ENCODE measurements around the gene MAD1L1.
"Not testable (repeated sequence)": the region's sequence is repeated elsewhere in the genome, so short reads cannot be mapped to it uniquely, and the experiment has no call there.

Gene MAD1L1

GRCh38 chr7:2060701-2061100 is 172.0 kb downstream of the MAD1L1 start:
- no peak overlapping the region for H3K27ac ChIP-seq (ENCODE audit: low read length)
- H2AFZ ChIP-seq (ENCODE audit: low read depth, low read length): no peak overlapping the region
- H3K36me3 ChIP-seq (ENCODE audit: insufficient read depth, low read length): peaks cover 46% of the 10 kb centered on the region
- H3K4me1 ChIP-seq (ENCODE audit: insufficient read depth, low read length): peaks cover 6% of the 10 kb centered on the region
- ATAC-seq (ENCODE audit: insufficient read depth, low read depth) (no peak), DNase-seq (no peak)
- no peak overlapping the region for H3K4me3 ChIP-seq (ENCODE audit: low read depth in 1 of 2, low read length in 2 of 2)
- TF ChIP-seq, protein P1, sequence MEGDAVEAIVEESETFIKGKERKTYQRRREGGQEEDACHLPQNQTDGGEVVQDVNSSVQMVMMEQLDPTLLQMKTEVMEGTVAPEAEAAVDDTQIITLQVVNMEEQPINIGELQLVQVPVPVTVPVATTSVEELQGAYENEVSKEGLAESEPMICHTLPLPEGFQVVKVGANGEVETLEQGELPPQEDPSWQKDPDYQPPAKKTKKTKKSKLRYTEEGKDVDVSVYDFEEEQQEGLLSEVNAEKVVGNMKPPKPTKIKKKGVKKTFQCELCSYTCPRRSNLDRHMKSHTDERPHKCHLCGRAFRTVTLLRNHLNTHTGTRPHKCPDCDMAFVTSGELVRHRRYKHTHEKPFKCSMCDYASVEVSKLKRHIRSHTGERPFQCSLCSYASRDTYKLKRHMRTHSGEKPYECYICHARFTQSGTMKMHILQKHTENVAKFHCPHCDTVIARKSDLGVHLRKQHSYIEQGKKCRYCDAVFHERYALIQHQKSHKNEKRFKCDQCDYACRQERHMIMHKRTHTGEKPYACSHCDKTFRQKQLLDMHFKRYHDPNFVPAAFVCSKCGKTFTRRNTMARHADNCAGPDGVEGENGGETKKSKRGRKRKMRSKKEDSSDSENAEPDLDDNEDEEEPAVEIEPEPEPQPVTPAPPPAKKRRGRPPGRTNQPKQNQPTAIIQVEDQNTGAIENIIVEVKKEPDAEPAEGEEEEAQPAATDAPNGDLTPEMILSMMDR (IDR thresholded peaks at IDR 0.05; ENCODE audit: borderline replicate concordance, extremely low read depth, low read length, poor library complexity, severe bottlenecking): no peak
- TF ChIP-seq EZH2 (IDR thresholded peaks at IDR 0.05; ENCODE audit: borderline replicate concordance, low read depth, low read length, severe bottlenecking): no peak
- peaks cover 18% of the 10 kb centered on the region for H3K9me3 ChIP-seq (ENCODE audit: insufficient read depth, low read length, severe bottlenecking)
- no peaks in the 10 kb centered on the region for H4K20me1 ChIP-seq (ENCODE audit: insufficient read depth, low read length)
- no peaks in the 10 kb centered on the region for H3K27me3 ChIP-seq (ENCODE audit: insufficient read depth, low read length, poor library complexity)
- H3K9ac ChIP-seq (ENCODE audit: low read depth, low read length): no peak overlapping the region
- no peak overlapping the region for H3K4me2 ChIP-seq (ENCODE audit: insufficient read depth, low read length)
- H3K79me2 ChIP-seq (ENCODE audit: insufficient read depth, low read length): peaks cover 9% of the 10 kb centered on the region

GRCh38 chr7:2059964-2060700 is 172.6 kb downstream of the MAD1L1 start:
- Histone ChIP-seq H3K4me2 (ENCODE audit: insufficient read depth, low read length) (no peak overlapping the region), H3K36me3 (ENCODE audit: insufficient read depth, low read length) (peaks cover 43% of the 10 kb centered on the region), H3K4me1 (ENCODE audit: insufficient read depth, low read length) (peaks cover under 1% of the 10 kb centered on the region; the same call in 1 of the 2 replicates), H3K27ac (ENCODE audit: low read length) (no peak overlapping the region), H4K20me1 (ENCODE audit: insufficient read depth, low read length) (no peaks in the 10 kb centered on the region), H3K79me2 (ENCODE audit: insufficient read depth, low read length) (0 out of 2 replicates have a peak, but pooled peaks cover 3% of the 10 kb centered on the region), H3K9ac (ENCODE audit: low read depth, low read length) (no peak overlapping the region), H3K4me3 (ENCODE audit: low read depth in 1 of 2, low read length in 2 of 2) (no peak overlapping the region), H2AFZ (ENCODE audit: low read depth, low read length) (no peak overlapping the region), H3K27me3 (ENCODE audit: insufficient read depth, low read length, poor library complexity) (no peaks in the 10 kb centered on the region), H3K9me3 (ENCODE audit: insufficient read depth, low read length, severe bottlenecking) (peaks cover 18% of the 10 kb centered on the region)
- ATAC-seq (ENCODE audit: insufficient read depth, low read depth) (no peak), DNase-seq (no peak)
- TF ChIP-seq, protein P1 (IDR thresholded peaks at IDR 0.05; ENCODE audit: borderline replicate concordance, extremely low read depth, low read length, poor library complexity, severe bottlenecking): no peak
- no peak for TF ChIP-seq EZH2 (IDR thresholded peaks at IDR 0.05; ENCODE audit: borderline replicate concordance, low read depth, low read length, severe bottlenecking)

DNA sequence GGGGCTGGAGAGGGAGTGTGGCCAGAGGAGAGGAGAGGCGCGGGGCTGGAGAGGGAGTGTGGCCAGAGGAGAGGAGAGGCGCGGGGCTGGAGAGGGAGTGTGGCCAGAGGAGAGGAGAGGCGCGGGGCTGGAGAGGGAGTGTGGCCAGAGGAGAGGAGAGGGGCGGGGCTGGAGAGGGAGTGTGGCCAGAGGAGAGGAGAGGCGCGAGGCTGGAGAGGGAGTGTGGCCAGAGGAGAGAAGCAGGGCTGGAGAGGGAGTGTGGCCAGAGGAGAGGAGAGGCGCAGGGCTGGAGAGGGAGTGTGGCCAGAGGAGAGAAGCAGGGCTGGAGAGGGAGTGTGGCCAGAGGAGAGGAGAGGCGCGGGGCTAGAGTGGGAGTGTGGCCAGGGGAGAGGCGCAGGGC is 174.5 kb downstream of the MAD1L1 start:
- not testable (repeated sequence) for H2AFZ ChIP-seq (ENCODE audit: low read depth, low read length); H3K9ac ChIP-seq (ENCODE audit: low read depth, low read length); H3K4me3 ChIP-seq (ENCODE audit: low read depth in 1 of 2, low read length in 2 of 2); H3K79me2 ChIP-seq (ENCODE audit: insufficient read depth, low read length); H4K20me1 ChIP-seq (ENCODE audit: insufficient read depth, low read length); H3K4me2 ChIP-seq (ENCODE audit: insufficient read depth, low read length); DNase-seq; H3K4me1 ChIP-seq (ENCODE audit: insufficient read depth, low read length); ATAC-seq (ENCODE audit: insufficient read depth, low read depth); H3K27me3 ChIP-seq (ENCODE audit: insufficient read depth, low read length, poor library complexity); H3K27ac ChIP-seq (ENCODE audit: low read length)
- H3K36me3 ChIP-seq (ENCODE audit: insufficient read depth, low read length): peaks cover 40% of the 10 kb centered on the region
- H3K9me3 ChIP-seq (ENCODE audit: insufficient read depth, low read length, severe bottlenecking): peaks cover 18% of the 10 kb centered on the region

DNA sequence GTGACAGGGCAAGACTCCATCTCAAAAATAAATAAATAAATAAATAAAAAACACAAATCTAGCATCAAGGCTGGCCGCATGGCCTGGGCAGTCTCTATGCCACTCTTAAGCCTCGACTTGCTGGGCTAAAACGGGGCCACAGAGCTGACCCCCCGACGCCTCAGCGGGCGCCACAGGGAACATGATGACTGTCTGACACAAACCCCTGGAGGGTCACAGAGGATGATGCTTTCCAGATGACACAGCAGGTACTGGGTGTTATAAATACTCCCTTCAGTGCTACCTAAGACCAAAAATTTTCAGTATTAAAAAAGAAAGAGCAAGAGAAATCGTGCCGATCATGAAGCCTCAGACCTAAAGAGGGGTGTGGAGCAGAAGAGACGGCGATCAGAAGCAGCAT is 176.8 kb downstream of the MAD1L1 start:
- TF ChIP-seq, protein P1 (IDR thresholded peaks at IDR 0.05; ENCODE audit: borderline replicate concordance, extremely low read depth, low read length, poor library complexity, severe bottlenecking): no peak
- no peak for TF ChIP-seq EZH2 (IDR thresholded peaks at IDR 0.05; ENCODE audit: borderline replicate concordance, low read depth, low read length, severe bottlenecking)
- Histone ChIP-seq H3K4me3 (ENCODE audit: low read depth in 1 of 2, low read length in 2 of 2) (no peak overlapping the region), H3K27ac (ENCODE audit: low read length) (no peak overlapping the region), H3K27me3 (ENCODE audit: insufficient read depth, low read length, poor library complexity) (no peaks in the 10 kb centered on the region), H3K4me2 (ENCODE audit: insufficient read depth, low read length) (no peak overlapping the region), H3K79me2 (ENCODE audit: insufficient read depth, low read length) (no peaks in the 10 kb centered on the region), H2AFZ (ENCODE audit: low read depth, low read length) (no peak overlapping the region), H3K9ac (ENCODE audit: low read depth, low read length) (no peak overlapping the region), H3K9me3 (ENCODE audit: insufficient read depth, low read length, severe bottlenecking) (peaks cover 12% of the 10 kb centered on the region), H3K36me3 (ENCODE audit: insufficient read depth, low read length) (peaks cover 38% of the 10 kb centered on the region), H4K20me1 (ENCODE audit: insufficient read depth, low read length) (peaks cover 7% of the 10 kb centered on the region), H3K4me1 (ENCODE audit: insufficient read depth, low read length) (no peaks in the 10 kb centered on the region)
- ATAC-seq (ENCODE audit: insufficient read depth, low read depth) (no peak), DNase-seq (no peak)

All from DND-41 (cell line).